SK-N-DZ (cell line): ENCODE data around the gene RAPGEF6.
A peak's percentile ranks its signal among the peaks of the same experiment; 100 is the strongest.
"Not testable (repeated sequence)": the region's sequence is repeated elsewhere in the genome, so short reads cannot be mapped to it uniquely, and the experiment has no call there.

Source experiments
- DNase-seq: peaks from one replicate; pipeline ENCODE4 v3.0.0-alpha.2; 2015; ENCODE audit warnings: low spot score
- small RNA-seq, 2 experiments: library from RNA; depleted of rRNA; stranded (forward); fragments of <200 nt; gene quantifications; one replicate each; pipeline ENCODE3, GENCODE V24; 2014

The RAPGEF6 gene

GRCh38 chr5:131389096-131389868 lies 245.7 kb downstream of the RAPGEF6 start:
- no peak for DNase-seq

GRCh38 chr5:131387255-131387654 lies 247.8 kb downstream of the RAPGEF6 start:
- DNase-seq = no peak

DNA sequence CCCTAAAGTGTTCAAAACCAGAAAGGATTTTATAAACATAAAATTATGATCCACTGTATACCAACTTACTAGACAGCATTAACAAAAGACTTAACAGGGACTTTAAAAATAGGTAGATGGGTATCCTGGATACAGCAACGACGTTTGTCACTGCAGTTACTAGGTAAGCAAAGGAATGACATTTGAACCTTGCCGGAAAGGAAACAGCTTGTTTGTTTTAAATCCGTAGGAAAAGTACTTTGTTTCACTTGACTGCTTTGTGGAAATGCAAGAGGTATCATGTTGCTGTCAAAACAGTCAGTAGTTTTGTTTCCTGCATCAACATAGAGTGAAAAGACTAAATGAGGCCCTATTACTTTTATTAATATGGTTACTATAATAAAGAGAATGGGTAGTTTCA lies 248.2 kb downstream of the RAPGEF6 start:
- DNase-seq = no peak

- no peak for DNase-seq
Observed at GRCh38 chr5:131386124-131386523, 248.9 kb downstream of the RAPGEF6 start.

GRCh38 chr5:131384616-131385214 lies 250.3 kb downstream of the RAPGEF6 start:
- DNase-seq = no peak

GRCh38 chr5:131384173-131384572 lies 250.9 kb downstream of the RAPGEF6 start:
- DNase-seq = no peak

- DNase-seq = peak; percentile 89
Observed at GRCh38 chr5:131382407-131383395, 252.3 kb downstream of the RAPGEF6 start.

- DNase-seq = no peak
Observed at GRCh38 chr5:131381777-131382176, 253.3 kb downstream of the RAPGEF6 start.

GRCh38 chr5:131381021-131381420 lies 254.0 kb downstream of the RAPGEF6 start:
- DNase-seq = no peak

GRCh38 chr5:131380238-131380637 lies 254.8 kb downstream of the RAPGEF6 start:
- not testable (repeated sequence) for DNase-seq

GRCh38 chr5:131379723-131380122 lies 255.3 kb downstream of the RAPGEF6 start:
- DNase-seq = no peak

GRCh38 chr5:131378721-131379541 lies 256.1 kb downstream of the RAPGEF6 start:
- no peak for DNase-seq

DNA sequence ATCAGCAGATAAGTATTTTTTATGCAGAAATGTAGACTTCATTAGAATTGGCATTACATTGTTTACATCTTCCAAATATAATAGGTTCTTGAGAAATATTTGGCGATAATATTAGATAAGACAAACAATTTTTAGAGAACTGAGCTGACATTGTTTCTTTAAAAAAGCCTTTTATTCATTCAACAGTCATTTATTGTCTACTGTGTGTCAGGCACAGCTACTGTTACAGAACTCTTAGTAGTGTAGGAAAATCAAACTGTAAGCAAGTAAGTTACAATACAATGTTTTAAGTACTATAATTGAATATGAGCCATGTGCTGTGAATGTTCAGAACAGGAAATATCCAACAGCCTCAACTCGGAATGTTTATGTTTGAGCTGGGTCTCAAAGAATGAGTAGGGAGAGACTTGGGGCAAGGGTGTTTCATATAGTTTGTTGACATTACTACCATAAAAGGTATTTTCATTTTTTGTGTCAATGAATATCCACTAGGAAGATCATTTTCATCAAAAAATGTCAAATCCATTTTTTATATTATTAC lies 257.2 kb downstream of the RAPGEF6 start:
- DNase-seq = no peak

DNA sequence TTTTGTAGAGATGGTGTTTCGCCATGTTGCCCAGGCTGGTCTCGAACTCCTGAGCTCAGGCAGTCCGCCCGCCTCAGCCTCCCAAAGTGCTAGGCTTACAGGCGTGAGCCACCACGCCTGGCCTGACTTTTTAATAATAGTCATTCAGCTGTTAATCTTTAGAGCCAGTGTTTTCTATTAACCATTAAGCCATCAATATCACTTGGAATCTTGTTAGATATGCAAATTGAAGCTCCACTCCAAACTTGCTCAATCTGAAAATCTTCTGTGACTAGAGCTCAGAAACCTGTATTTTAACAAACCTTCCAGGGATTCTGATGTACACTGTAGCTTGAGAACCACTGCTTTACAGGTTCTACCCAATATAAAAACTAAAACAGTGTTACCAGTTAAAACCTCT lies 257.7 kb downstream of the RAPGEF6 start:
- DNase-seq = no peak

GRCh38 chr5:131375351-131375750 lies 259.7 kb downstream of the RAPGEF6 start:
- no peak for DNase-seq

Small RNAs within 50 kb of the gene (small RNA-seq; reads per million reads assigned to genes)
- 0 reads per million in 2 experiments for gene RF02271
